NB4 (cell line): ENCODE measurements around the gene TLCD3A.

Experiments used
- POLR2A ChIP-seq: IDR thresholded peaks from 2 replicates; pipeline ENCODE4 v1.6.1; 2011; ENCODE audit warnings: mild to moderate bottlenecking; ENCODE audit not compliant: insufficient read length; ENCODE audit errors: extremely low read depth
- TF ChIP-seq, protein P1 (sequence below): IDR thresholded peaks from one replicate; pipeline ENCODE4 v1.5.1; 2012; ENCODE audit warnings: low read depth, low read length

DNA sequence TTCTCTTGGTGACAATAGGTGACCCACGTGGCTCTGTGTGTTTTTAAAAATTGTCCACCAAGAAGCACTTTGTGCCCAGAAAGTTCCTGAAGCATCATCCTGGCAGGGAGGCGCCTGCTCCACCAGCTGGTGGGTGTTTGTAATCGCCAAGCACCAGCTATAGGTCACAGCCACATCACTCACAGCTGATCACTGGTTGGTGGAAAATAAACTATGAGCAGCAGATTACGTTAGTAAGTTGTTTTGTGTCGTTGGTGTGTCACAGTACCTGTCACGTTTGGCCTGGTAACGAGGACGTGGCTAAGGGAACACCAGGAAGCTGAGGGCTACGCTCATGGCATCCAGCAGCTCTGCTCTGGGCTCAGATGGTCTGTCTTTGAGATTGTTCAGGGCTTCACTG, 59.9 kb downstream of the TLCD3A start:
- TF ChIP-seq, protein P1, sequence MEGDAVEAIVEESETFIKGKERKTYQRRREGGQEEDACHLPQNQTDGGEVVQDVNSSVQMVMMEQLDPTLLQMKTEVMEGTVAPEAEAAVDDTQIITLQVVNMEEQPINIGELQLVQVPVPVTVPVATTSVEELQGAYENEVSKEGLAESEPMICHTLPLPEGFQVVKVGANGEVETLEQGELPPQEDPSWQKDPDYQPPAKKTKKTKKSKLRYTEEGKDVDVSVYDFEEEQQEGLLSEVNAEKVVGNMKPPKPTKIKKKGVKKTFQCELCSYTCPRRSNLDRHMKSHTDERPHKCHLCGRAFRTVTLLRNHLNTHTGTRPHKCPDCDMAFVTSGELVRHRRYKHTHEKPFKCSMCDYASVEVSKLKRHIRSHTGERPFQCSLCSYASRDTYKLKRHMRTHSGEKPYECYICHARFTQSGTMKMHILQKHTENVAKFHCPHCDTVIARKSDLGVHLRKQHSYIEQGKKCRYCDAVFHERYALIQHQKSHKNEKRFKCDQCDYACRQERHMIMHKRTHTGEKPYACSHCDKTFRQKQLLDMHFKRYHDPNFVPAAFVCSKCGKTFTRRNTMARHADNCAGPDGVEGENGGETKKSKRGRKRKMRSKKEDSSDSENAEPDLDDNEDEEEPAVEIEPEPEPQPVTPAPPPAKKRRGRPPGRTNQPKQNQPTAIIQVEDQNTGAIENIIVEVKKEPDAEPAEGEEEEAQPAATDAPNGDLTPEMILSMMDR = no peak
- no peak for TF ChIP-seq POLR2A
